ENCODE measurements around the gene ZNF362. TPM values are rescaled to one million over a fixed set of nuclear protein-coding genes. Genes with fewer than 3 reads are reported as not detected.

ZNF362 gene
- total RNA-seq, 1 donor from 2014 or later = 10.9 TPM

GRCh38 chr1:33241866-33242265, 14.4 kb upstream of the ZNF362 start:
- Histone ChIP-seq H3K4me1 (peaks cover 5% of the 10 kb centered on the region), H3K27ac (no peak overlapping the region), H3K27me3 (no peaks in the 10 kb centered on the region), H3K9me3 (ENCODE audit: low read depth) (no peaks in the 10 kb centered on the region), H3K4me3 (no peak overlapping the region), H4K20me1 (ENCODE audit: low read depth) (no peaks in the 10 kb centered on the region), H3F3A (ENCODE audit: low read depth) (no peaks in the 10 kb centered on the region), H3K36me3 (no peaks in the 10 kb centered on the region), H2AFZ (replicated peaks) (no peak overlapping the region), H3K79me2 (ENCODE audit: low read depth) (no peaks in the 10 kb centered on the region), H3K4me2 (no peak overlapping the region), H3K9ac (no peak overlapping the region)
- Mint-ChIP-seq H3K36me3 (no peaks in the 10 kb centered on the region), H3K27me3 (ENCODE audit: insufficient read depth, low read depth) (no peaks in the 10 kb centered on the region), H3K27ac (no peak overlapping the region), H3K4me3 (no peak overlapping the region), H3K9me3 (no peaks in the 10 kb centered on the region), H3K4me1 (peaks cover 26% of the 10 kb centered on the region)
- TF ChIP-seq EZH2phosphoT487 (IDR thresholded peaks at IDR 0.05) = no peak
- no peak for TF ChIP-seq CTCF (IDR thresholded peaks at IDR 0.05)
- TF ChIP-seq EZH2 (IDR thresholded peaks at IDR 0.05) = no peak
- DNase-seq (ENCODE audit: low spot score) = no peak

DNA sequence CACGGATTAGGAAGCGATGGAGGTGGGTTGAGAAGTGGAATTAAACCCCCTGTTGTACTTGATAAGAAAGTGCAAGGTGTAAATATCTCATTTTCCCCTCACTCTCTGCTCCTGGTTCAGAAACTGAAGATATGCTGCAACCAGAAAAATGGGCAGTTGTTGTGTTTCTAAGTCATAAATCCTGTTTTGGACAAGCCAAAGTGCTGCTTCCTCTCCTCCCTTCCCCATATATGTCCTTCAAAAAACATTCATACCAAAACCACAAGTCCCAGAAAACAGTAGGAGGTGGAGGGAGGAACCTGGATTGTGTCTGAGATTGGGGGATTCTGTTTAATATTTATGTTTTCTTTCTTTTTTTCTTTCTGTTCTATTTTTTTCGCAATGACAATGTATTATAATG, 13.6 kb upstream of the ZNF362 start:
- H3K4me2 ChIP-seq = no peak overlapping the region
- H3F3A ChIP-seq (ENCODE audit: low read depth) = peaks cover 3% of the 10 kb centered on the region
- H4K20me1 ChIP-seq (ENCODE audit: low read depth) = no peaks in the 10 kb centered on the region
- no peaks in the 10 kb centered on the region for H3K79me2 ChIP-seq (ENCODE audit: low read depth)
- no peaks in the 10 kb centered on the region for H3K27me3 Mint-ChIP-seq (ENCODE audit: insufficient read depth, low read depth)
- H2AFZ ChIP-seq (replicated peaks) = no peak overlapping the region
- no peaks in the 10 kb centered on the region for H3K27me3 ChIP-seq
- H3K4me1 ChIP-seq = peaks cover 5% of the 10 kb centered on the region
- no peaks in the 10 kb centered on the region for H3K9me3 ChIP-seq (ENCODE audit: low read depth)
- peaks cover 22% of the 10 kb centered on the region for H3K4me1 Mint-ChIP-seq
- H3K27ac Mint-ChIP-seq = no peak overlapping the region
- H3K4me3 Mint-ChIP-seq = no peak overlapping the region
- H3K9ac ChIP-seq = no peak overlapping the region
- H3K36me3 Mint-ChIP-seq = no peaks in the 10 kb centered on the region
- no peak for TF ChIP-seq CTCF (IDR thresholded peaks at IDR 0.05)
- TF ChIP-seq EZH2phosphoT487 (IDR thresholded peaks at IDR 0.05) = no peak
- TF ChIP-seq EZH2 (IDR thresholded peaks at IDR 0.05) = no peak
- no peak for DNase-seq (ENCODE audit: low spot score)
- H3K36me3 ChIP-seq = no peaks in the 10 kb centered on the region
- no peak overlapping the region for H3K27ac ChIP-seq
- no peaks in the 10 kb centered on the region for H3K9me3 Mint-ChIP-seq
- no peak overlapping the region for H3K4me3 ChIP-seq

DNA sequence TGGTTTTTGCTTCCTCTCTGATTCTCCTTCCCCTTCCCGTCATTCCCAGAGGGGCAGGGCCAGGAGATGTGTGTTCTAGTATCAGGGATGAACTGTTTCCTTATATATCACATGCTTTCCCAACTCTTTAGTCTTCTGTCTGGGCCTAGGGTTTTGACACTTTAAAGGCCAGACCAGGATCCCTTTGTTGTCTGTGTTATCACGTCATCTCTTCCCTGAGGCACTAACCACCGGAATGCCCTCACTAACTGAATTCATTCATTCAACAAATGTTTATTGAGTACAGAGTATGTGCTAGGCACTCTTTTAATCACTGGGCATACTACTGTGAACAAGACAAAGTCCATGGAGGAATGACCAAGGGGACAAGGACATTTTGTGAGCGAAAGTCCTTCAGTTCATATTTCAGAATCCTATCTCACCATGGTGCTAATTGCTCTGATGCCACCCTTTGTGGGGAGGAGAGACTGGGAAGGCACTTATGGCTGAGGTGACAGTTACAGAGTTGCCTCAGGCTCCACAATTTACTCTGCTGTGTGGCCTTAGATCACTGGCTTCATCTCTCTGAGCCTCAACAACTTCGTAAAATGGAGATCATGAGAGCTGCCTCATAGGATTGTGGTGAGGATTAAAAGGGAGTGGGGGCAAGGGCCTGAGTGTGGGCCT, 12.0 kb upstream of the ZNF362 start:
- H3K9ac ChIP-seq = no peak overlapping the region
- H3K27me3 ChIP-seq = no peaks in the 10 kb centered on the region
- H3K9me3 Mint-ChIP-seq = no peaks in the 10 kb centered on the region
- H3F3A ChIP-seq (ENCODE audit: low read depth) = peaks cover 3% of the 10 kb centered on the region
- no peaks in the 10 kb centered on the region for H3K9me3 ChIP-seq (ENCODE audit: low read depth)
- H3K27ac Mint-ChIP-seq = peak overlapping the region; percentile 15
- H3K27me3 Mint-ChIP-seq (ENCODE audit: insufficient read depth, low read depth) = peaks cover 4% of the 10 kb centered on the region
- no peaks in the 10 kb centered on the region for H3K36me3 Mint-ChIP-seq
- no peak for TF ChIP-seq EZH2phosphoT487 (IDR thresholded peaks at IDR 0.05)
- no peak for TF ChIP-seq EZH2 (IDR thresholded peaks at IDR 0.05)
- no peak for TF ChIP-seq CTCF (IDR thresholded peaks at IDR 0.05)
- no peak overlapping the region for H3K4me2 ChIP-seq
- H3K4me1 ChIP-seq = peaks cover 5% of the 10 kb centered on the region
- H4K20me1 ChIP-seq (ENCODE audit: low read depth) = no peaks in the 10 kb centered on the region
- H3K27ac ChIP-seq = no peak overlapping the region
- no peaks in the 10 kb centered on the region for H3K79me2 ChIP-seq (ENCODE audit: low read depth)
- peaks cover 25% of the 10 kb centered on the region for H3K4me1 Mint-ChIP-seq
- peak overlapping the region; percentile 9 for H2AFZ ChIP-seq (replicated peaks)
- H3K36me3 ChIP-seq = no peaks in the 10 kb centered on the region
- no peak for DNase-seq (ENCODE audit: low spot score)
- no peak overlapping the region for H3K4me3 Mint-ChIP-seq
- H3K4me3 ChIP-seq = no peak overlapping the region

Data from neural progenitor cell (in vitro differentiated cells).